H1 (cell line): ENCODE data around the gene RHOV.

Experiments used
- CHD1 ChIP-seq: IDR thresholded peaks from 2 replicates; pipeline ENCODE4 v1.6.1; 2012; ENCODE audit warnings: low read depth, low read length, improper control_type of control experiment
- CTCF ChIP-seq, 3 experiments: IDR thresholded peaks; 1 replicate in 2 of 3; 2 replicates in 1 of 3; pipeline versions ENCODE4 v1.5.1 to v1.6.1; 2011; ENCODE audit warnings: low read length in 3 of 3, mild to moderate bottlenecking in 3 of 3, inconsistent platforms in 2 of 3, low read depth in 1 of 3, moderate library complexity in 1 of 3; ENCODE audit not compliant: insufficient read depth in 1 of 3; ENCODE audit errors: control extremely low read depth in 1 of 3
- EZH2 ChIP-seq: fragments of 200-600 bp; sonication (generic); IDR thresholded peaks from 2 replicates; pipeline ENCODE4 v1.7.1; 2012; ENCODE audit warnings: low read depth, mild to moderate bottlenecking, moderate library complexity, low read length, inconsistent platforms; ENCODE audit not compliant: severe bottlenecking
- JUN ChIP-seq: IDR thresholded peaks from 2 replicates; pipeline ENCODE4 v1.6.1; 2011; ENCODE audit warnings: low read depth, mild to moderate bottlenecking, improper control_type of control experiment, low read length
- JUND ChIP-seq: IDR thresholded peaks from 2 replicates; pipeline ENCODE4 v1.6.1; 2011; ENCODE audit warnings: mild to moderate bottlenecking, improper control_type of control experiment, low read length
- MAFK ChIP-seq: IDR thresholded peaks from 2 replicates; pipeline ENCODE4 v1.6.1; 2012; ENCODE audit warnings: low read depth, mild to moderate bottlenecking, improper control_type of control experiment, low read length
- POLR2A ChIP-seq, 2 experiments: IDR thresholded peaks; 1 replicate in 1 of 2; 2 replicates in 1 of 2; pipeline ENCODE4 v1.6.1; 2011; ENCODE audit warnings: low read depth in 2 of 2, low read length in 2 of 2, mild to moderate bottlenecking in 2 of 2; ENCODE audit errors: control extremely low read depth in 1 of 2
- RFX5 ChIP-seq: IDR thresholded peaks from 2 replicates; pipeline ENCODE4 v1.6.1; 2011; ENCODE audit warnings: low read depth, low read length, improper control_type of control experiment, borderline replicate concordance
- SRF ChIP-seq: IDR thresholded peaks from 2 replicates; pipeline ENCODE4 v1.6.1; 2011; ENCODE audit warnings: mild to moderate bottlenecking, low read depth, low read length, moderate library complexity
- USF2 ChIP-seq: IDR thresholded peaks from 2 replicates; pipeline ENCODE4 v1.6.1; 2011; ENCODE audit warnings: low read length, improper control_type of control experiment
- TF ChIP-seq, protein P1 (sequence below): IDR thresholded peaks from 2 replicates; pipeline ENCODE4 v1.6.1; 2012; ENCODE audit warnings: inconsistent platforms

GRCh38 chr15:40877694-40878093 lies 3.7 kb upstream of the RHOV start:
- no peak for TF ChIP-seq RFX5
- no peak for TF ChIP-seq USF2
- TF ChIP-seq POLR2A (IDR thresholded peaks at IDR 0.05; ENCODE audit: control extremely low read depth in 1 of 2, low read depth in 2 of 2, low read length in 2 of 2): no peak
- no peak for TF ChIP-seq MAFK
- TF ChIP-seq SRF: no peak
- no peak for TF ChIP-seq JUN
- no peak for TF ChIP-seq CTCF (IDR thresholded peaks at IDR 0.05; ENCODE audit: control extremely low read depth in 1 of 3, insufficient read depth in 1 of 3, low read depth in 1 of 3, low read length in 3 of 3)
- no peak for TF ChIP-seq JUND
- TF ChIP-seq, protein P1, sequence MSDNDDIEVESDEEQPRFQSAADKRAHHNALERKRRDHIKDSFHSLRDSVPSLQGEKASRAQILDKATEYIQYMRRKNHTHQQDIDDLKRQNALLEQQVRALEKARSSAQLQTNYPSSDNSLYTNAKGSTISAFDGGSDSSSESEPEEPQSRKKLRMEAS: no peak
- no peak for TF ChIP-seq EZH2
- no peak for TF ChIP-seq CHD1
